Measurements from ENCODE around the gene ACCS. TPM values are rescaled to one million over a fixed set of nuclear protein-coding genes. Genes with fewer than 3 reads are reported as not detected.

ACCS gene
- total and polyA plus RNA-seq, 9 of the 15 experiments (the other 6 are each of a cell fraction or from before 2014, with no cell fraction given), result 4.2 to 25.9 (median 16.3) TPM

GRCh38 chr11:44065841-44066731 is at the start of gene ACCS (continued):
- TF ChIP-seq THRA (IDR thresholded peaks at IDR 0.05) (no peak), MLX (CRISPR knock-in tag; conservative IDR thresholded peaks at IDR 0.05) (no peak), RFX7 (CRISPR knock-in tag; IDR thresholded peaks at IDR 0.05) (no peak), ZNF780A (CRISPR knock-in tag; IDR thresholded peaks at IDR 0.05) (no peak), TBL1XR1 (IDR thresholded peaks at IDR 0.05; ENCODE audit: low read length in 2 of 2) (0 out of 4 replicates have a peak, but pooled peaks of 1 of the 2 experiments have one; percentile 32), EP400 (IDR thresholded peaks at IDR 0.05) (peak; percentile 97), ZBTB5 (IDR thresholded peaks at IDR 0.05) (no peak), ZNF212 (CRISPR knock-in tag; IDR thresholded peaks at IDR 0.05) (no peak), ZNF707 (CRISPR knock-in tag; conservative IDR thresholded peaks at IDR 0.05) (no peak), SOX6 (IDR thresholded peaks at IDR 0.05) (peak; percentile 49), SMARCC2 (IDR thresholded peaks at IDR 0.05; ENCODE audit: low read depth) (peak; percentile 67), RFX1 (IDR thresholded peaks at IDR 0.05) (no peak), RAD51 (IDR thresholded peaks at IDR 0.05; ENCODE audit: borderline replicate concordance, low read depth) (peak; percentile 81), ZNF143 (CRISPR knock-in tag; IDR thresholded peaks at IDR 0.05) (no peak)
- TF ChIP-seq, protein P1, sequence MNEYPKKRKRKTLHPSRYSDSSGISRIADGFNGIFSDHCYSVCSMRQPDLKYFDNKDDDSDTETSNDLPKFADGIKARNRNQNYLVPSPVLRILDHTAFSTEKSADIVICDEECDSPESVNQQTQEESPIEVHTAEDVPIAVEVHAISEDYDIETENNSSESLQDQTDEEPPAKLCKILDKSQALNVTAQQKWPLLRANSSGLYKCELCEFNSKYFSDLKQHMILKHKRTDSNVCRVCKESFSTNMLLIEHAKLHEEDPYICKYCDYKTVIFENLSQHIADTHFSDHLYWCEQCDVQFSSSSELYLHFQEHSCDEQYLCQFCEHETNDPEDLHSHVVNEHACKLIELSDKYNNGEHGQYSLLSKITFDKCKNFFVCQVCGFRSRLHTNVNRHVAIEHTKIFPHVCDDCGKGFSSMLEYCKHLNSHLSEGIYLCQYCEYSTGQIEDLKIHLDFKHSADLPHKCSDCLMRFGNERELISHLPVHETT (CRISPR knock-in tag; conservative IDR thresholded peaks at IDR 0.05 in 1 of 2, IDR thresholded peaks at IDR 0.05 in 1 of 2), result 0 out of 4 replicates have a peak, but pooled peaks of 1 of the 2 experiments have one; percentile 18
- TF ChIP-seq, protein P2, sequence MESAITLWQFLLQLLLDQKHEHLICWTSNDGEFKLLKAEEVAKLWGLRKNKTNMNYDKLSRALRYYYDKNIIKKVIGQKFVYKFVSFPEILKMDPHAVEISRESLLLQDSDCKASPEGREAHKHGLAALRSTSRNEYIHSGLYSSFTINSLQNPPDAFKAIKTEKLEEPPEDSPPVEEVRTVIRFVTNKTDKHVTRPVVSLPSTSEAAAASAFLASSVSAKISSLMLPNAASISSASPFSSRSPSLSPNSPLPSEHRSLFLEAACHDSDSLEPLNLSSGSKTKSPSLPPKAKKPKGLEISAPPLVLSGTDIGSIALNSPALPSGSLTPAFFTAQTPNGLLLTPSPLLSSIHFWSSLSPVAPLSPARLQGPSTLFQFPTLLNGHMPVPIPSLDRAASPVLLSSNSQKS (CRISPR knock-in tag; IDR thresholded peaks at IDR 0.05), result no peak
- TF ChIP-seq, protein P3, sequence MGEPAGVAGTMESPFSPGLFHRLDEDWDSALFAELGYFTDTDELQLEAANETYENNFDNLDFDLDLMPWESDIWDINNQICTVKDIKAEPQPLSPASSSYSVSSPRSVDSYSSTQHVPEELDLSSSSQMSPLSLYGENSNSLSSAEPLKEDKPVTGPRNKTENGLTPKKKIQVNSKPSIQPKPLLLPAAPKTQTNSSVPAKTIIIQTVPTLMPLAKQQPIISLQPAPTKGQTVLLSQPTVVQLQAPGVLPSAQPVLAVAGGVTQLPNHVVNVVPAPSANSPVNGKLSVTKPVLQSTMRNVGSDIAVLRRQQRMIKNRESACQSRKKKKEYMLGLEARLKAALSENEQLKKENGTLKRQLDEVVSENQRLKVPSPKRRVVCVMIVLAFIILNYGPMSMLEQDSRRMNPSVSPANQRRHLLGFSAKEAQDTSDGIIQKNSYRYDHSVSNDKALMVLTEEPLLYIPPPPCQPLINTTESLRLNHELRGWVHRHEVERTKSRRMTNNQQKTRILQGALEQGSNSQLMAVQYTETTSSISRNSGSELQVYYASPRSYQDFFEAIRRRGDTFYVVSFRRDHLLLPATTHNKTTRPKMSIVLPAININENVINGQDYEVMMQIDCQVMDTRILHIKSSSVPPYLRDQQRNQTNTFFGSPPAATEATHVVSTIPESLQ (CRISPR knock-in tag; IDR thresholded peaks at IDR 0.05), result 0 out of 2 replicates have a peak, but pooled peaks have one; percentile 40
